ENCODE results near the gene ABCC12.

- TF ChIP-seq CTCF (conservative IDR thresholded peaks at IDR 0.05; ENCODE audit: low read depth, low read length) (no peak), EZH2 (IDR thresholded peaks at IDR 0.05; ENCODE audit: borderline replicate concordance, low read depth, low read length, poor library complexity, severe bottlenecking) (no peak)
Observed at GRCh38 chr16:48136547-48137360, 19.0 kb downstream of the ABCC12 start.

Data from A673 (cell line).